ENCODE measurements around the gene AKR1A1.

- no peak for TF ChIP-seq CTCF (IDR thresholded peaks at IDR 0.05; ENCODE audit: poor library complexity)
- no peak for TF ChIP-seq EZH2 (IDR thresholded peaks at IDR 0.05; ENCODE audit: borderline replicate concordance)
- no peak for TF ChIP-seq EZH2phosphoT487 (IDR thresholded peaks at IDR 0.05; ENCODE audit: low read depth, severe bottlenecking, unreplicated experiment)
These were observed 3.6 kb downstream of the AKR1A1 start for GRCh38 chr1:45554198-45554597.

All from hepatocyte (in vitro differentiated cells).